ENCODE results near the gene VWA8.

- TF ChIP-seq CTCF (optimal IDR thresholded peaks at IDR 0.05 in 1 of 3, IDR thresholded peaks at IDR 0.05 in 1 of 3, conservative IDR thresholded peaks at IDR 0.05 in 1 of 3; ENCODE audit: extremely low read depth in 1 of 3, insufficient read depth in 2 of 3, low read length in 3 of 3) (no peak), EZH2 (IDR thresholded peaks at IDR 0.05; ENCODE audit: low read length) (no peak)
Measured at GRCh38 chr13:41788552-41788951, 172.4 kb downstream of the VWA8 start.
